Activated naive CD8-positive, alpha-beta T cell (primary cell): ENCODE measurements around the gene SUMO3.

Source experiments
- H3K27ac Mint-ChIP-seq: one replicate; pipeline ENCODE4 v1.8.0; 2021; ENCODE audit warnings: mixed read lengths
- H3K27me3 Mint-ChIP-seq: one replicate; pipeline ENCODE4 v1.8.0; 2021; ENCODE audit warnings: mixed read lengths
- H3K36me3 Mint-ChIP-seq: one replicate; pipeline ENCODE4 v1.8.0; 2021; ENCODE audit warnings: mixed read lengths
- H3K4me1 Mint-ChIP-seq: one replicate; pipeline ENCODE4 v1.8.0; 2021; ENCODE audit warnings: low read depth, mixed read lengths
- H3K4me3 Mint-ChIP-seq: one replicate; pipeline ENCODE4 v1.8.0; 2021; ENCODE audit warnings: mild to moderate bottlenecking, mixed read lengths
- H3K9me3 Mint-ChIP-seq: one replicate; pipeline ENCODE4 v1.8.0; 2021; ENCODE audit warnings: low read depth, mixed read lengths

The SUMO3 gene

DNA sequence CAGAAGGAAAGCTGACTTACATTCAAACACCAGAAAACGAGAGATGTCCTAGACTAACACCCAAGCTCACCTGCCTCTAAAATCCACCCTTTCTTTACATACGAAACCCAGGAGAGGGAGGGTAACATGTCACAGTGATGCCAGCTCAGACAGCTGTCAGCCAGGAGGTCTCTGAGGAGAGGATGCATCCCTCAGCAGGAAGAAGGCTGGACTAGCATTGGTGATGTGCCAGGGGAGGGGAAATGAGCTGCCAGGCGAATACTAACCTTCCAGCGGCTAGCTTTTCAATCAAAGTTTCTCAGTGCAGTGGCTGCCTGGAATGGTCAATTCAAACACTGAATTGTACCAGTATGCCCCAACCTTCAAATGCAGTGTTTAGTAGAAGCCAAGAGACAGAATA, 12.6 kb downstream of the SUMO3 start:
- Mint-ChIP-seq H3K27ac (no peak overlapping the region), H3K36me3 (peaks cover 10% of the 10 kb centered on the region), H3K4me1 (peaks cover 22% of the 10 kb centered on the region), H3K27me3 (no peaks in the 10 kb centered on the region), H3K4me3 (no peak overlapping the region), H3K9me3 (no peaks in the 10 kb centered on the region)

DNA sequence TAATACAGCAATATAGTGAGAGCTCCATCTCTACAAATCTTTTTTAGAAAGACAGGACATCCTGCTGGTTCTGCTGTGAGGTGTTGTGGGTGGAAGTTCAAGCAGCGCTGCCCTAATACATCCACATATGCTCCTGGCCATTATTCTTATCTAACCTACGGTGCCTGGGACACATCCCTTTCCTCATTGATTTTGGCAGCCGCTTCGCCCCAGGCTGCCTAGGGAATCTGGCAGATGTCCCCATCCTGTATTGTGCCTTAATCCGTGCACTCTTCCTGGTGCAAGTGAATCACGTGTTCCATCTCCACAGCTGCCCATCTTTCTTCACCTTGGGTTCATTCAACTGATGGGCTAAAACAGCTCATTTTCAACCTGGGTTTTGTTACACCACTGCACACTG, 13.1 kb downstream of the SUMO3 start:
- H3K27ac Mint-ChIP-seq, result no peak overlapping the region
- H3K36me3 Mint-ChIP-seq, result peaks cover 11% of the 10 kb centered on the region

DNA sequence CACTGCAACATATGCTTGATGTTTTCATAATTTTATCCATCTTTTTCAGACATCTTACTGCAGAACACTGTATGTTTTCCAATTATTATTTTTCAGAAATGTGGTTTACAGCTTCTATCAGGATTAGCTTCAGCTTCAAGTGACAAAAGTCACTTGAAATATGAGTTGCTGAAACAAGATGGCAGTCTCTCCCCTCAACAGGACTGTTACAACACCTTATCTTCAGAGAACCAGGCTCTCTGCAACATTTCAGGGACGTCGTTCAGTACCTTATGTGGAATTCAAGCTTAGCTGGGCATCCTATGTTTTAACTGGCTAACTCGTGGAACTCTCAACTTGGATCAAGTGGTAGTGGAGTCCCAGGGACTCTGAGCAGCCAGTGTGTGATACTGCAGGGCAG, 14.2 kb downstream of the SUMO3 start:
- no peaks in the 10 kb centered on the region for H3K9me3 Mint-ChIP-seq
- peaks cover 38% of the 10 kb centered on the region for H3K4me1 Mint-ChIP-seq
- peak overlapping the region; percentile 41 for H3K27ac Mint-ChIP-seq
- peak overlapping the region; percentile 94 for H3K4me3 Mint-ChIP-seq
- H3K36me3 Mint-ChIP-seq, result peaks cover 13% of the 10 kb centered on the region
- H3K27me3 Mint-ChIP-seq, result no peaks in the 10 kb centered on the region

More for the DNA sequence above, 13.1 kb downstream of the SUMO3 start:
- peaks cover 27% of the 10 kb centered on the region for H3K4me1 Mint-ChIP-seq
- no peaks in the 10 kb centered on the region for H3K27me3 Mint-ChIP-seq
- H3K4me3 Mint-ChIP-seq, result no peak overlapping the region
- no peaks in the 10 kb centered on the region for H3K9me3 Mint-ChIP-seq

DNA sequence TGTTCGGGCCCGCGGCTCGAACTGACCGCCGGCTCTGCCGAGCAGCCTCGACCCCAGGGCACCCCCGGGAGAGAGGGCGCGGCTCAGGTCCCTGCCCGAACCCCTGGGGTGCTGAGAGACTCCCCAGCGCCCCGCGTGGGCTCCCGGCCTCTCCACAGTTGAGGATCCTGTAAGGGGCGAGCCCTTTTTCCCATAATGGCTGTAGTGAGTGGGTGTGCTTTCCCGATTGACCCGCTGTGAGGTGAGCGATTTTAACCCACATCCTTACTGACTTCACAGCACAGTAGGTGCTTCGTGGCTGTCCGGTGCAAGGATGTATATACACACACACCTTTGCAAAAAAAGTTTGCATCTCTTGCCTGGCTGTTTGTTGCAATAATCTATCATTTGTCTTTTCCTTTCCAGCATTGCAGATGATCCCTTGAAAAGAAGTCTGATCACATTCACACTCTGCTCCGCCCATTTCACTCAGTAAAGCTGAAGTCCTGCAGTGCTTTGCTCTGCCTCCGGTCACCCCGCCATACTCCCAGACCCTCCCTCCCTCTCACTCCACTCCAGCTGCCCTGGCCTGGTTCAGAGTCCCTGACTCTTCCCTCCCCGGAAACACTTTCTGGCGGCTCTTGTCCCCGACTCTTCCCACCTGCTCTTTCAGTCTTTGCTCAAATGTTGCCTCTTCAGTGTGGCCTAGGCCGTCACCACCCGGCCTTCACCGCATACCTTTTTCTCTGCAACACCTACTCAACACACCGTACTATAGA, 15.3 kb downstream of the SUMO3 start:
- Mint-ChIP-seq H3K9me3 (no peaks in the 10 kb centered on the region), H3K36me3 (peaks cover 15% of the 10 kb centered on the region), H3K27ac (peak overlapping the region; percentile 91), H3K4me3 (peak overlapping the region; percentile 94), H3K27me3 (no peaks in the 10 kb centered on the region), H3K4me1 (peaks cover 47% of the 10 kb centered on the region)

DNA sequence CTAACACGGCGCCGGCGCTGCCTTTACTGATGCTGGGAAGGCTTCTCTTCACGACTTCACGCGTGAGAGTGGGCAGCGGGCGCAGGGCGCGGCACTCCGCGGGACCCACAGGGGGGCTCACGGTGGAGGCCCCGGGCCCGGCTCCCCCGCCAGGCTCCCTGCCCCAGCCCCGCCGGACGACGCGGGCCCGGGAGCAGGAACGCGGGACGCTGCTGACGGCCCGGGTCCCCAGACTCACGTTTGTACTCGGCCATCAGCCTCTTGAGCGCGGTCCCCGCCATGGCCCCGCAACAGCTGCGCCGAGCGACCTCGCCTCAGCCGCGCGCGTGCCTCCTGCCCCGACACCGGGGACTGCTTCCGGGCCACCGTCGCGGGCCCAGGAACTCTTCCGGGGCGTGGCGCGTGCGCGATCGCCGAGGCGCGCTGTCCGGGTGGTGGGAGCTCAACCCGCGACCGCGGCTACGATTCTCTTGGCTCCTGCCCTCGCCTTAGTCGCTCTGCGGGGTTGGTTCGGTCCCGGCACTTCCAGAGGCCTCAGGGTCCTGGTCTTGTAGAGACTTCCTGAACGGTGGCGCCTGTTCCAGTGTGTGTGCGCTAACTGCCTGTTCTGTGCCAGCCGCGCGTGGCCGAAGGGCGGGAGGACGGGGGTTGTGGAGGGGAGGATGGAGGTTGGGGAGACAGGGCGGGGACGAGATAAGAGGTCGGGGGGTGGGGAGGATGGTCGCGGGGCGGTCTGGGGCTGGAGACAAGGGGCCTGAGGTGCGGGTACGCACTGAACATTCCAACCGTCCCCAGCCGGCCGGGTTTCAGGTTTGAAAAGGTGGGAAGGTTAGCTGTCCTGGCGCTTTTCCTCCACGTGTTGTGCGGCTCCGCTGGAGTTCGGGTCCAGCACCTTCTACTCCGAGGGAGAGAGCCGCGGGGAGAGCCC, 16.1 kb downstream of the SUMO3 start, which contains the start of gene UBE2G2:
Gene UBE2G2 (minus strand): TSS at position 353 of the 928 bp plus-strand sequence. CDS start 72 bp downstream, at position 281.
- H3K9me3 Mint-ChIP-seq, result no peaks in the 10 kb centered on the region
- H3K27ac Mint-ChIP-seq, result peak within 1 kb of the TSS; percentile 97
- peaks cover 52% of the 10 kb centered on the region for H3K4me1 Mint-ChIP-seq
- peak within 1 kb of the TSS; percentile 100 for H3K4me3 Mint-ChIP-seq
- no peaks in the 10 kb centered on the region for H3K27me3 Mint-ChIP-seq
- peaks cover 19% of the 10 kb centered on the region for H3K36me3 Mint-ChIP-seq

DNA sequence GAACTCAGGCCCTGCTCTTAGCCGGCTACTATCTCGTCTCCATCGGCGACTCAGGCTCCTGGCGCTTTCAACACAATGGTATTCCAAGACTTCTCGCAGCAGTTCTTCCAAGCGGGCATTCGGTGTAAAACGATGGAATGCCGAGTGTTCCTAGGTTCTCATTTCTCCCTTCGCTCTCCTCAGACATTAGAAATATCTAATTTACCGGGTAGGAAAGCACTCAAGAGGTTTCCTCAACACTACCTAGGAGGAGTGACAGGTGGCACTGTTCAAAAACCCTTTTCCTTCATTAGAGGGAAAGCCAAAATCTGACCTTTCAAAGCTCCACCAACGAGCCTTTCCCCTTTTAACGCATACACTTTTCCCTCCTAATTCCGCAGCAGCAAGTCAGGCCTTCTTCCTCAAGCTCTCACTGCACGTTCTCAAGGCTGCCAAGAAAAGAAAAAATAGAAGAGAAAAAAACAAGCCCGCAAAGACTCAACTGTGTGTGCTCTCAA, 16.8 kb downstream of the SUMO3 start:
- H3K4me1 Mint-ChIP-seq, result peaks cover 59% of the 10 kb centered on the region
- peak overlapping the region; percentile 97 for H3K27ac Mint-ChIP-seq
- H3K36me3 Mint-ChIP-seq, result peaks cover 19% of the 10 kb centered on the region
- H3K4me3 Mint-ChIP-seq, result peak overlapping the region; percentile 100
- no peaks in the 10 kb centered on the region for H3K9me3 Mint-ChIP-seq
- H3K27me3 Mint-ChIP-seq, result no peaks in the 10 kb centered on the region

DNA sequence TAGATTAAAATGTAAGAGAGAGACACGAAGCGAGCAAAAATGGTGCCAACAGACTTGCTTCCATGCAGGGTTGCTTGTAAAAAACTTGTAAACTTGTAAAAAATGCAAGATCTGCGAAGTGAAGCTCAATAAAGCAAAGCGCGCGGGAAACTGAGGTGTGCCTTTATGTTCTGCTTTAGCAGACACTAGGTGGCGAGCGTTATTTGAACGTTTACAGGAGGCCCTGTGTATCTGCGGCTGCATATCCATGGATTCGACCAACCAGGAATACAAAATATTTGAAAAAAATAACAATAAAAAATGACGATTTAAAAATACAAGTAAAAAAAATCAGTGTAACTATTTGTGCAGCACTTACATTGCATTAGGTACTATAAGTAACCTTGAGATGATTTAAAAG, 17.8 kb downstream of the SUMO3 start:
- Mint-ChIP-seq H3K27me3 (no peaks in the 10 kb centered on the region), H3K4me1 (peaks cover 64% of the 10 kb centered on the region), H3K9me3 (no peaks in the 10 kb centered on the region), H3K27ac (peak overlapping the region; percentile 68), H3K4me3 (peak overlapping the region; percentile 100), H3K36me3 (peaks cover 19% of the 10 kb centered on the region)

DNA sequence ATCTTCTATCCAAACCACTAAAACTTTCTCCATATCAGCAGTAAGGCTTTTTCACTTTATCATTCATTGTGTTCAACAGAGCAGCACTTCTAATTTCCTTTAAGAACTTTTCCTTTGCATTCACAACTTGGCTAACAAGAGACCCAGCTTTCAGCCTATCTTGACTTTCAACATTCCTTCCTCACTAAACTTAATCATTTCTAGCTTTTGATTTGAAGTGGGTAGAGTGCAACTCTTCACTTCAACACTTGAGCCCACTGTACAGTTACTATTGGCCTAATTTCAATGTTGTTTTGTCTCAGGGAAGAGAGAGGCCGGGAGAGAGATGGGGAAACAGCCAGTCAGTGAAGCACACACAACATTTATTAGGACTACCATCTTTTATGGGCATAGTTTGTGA, 18.2 kb downstream of the SUMO3 start:
- peaks cover 19% of the 10 kb centered on the region for H3K36me3 Mint-ChIP-seq
- peak overlapping the region; percentile 68 for H3K27ac Mint-ChIP-seq

DNA sequence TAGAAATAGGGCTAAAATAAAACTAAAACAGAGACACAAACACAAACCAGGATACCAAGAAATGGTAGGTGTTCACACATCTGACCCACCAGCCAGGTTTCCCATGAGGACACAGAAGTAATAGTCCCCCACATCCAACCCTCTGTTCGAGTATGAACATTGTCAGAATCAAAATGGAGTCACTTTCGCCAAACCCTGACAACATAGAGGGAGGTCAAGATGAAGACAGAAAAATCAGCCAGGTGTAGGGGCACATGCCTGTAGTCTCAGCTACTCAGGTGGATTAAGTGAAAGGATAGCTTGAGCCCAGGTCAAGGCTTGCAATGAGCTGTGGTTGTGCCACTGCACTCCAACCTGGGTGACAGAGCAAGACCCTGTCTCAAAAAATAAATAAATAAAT, 20.1 kb downstream of the SUMO3 start:
- Mint-ChIP-seq H3K27ac (no peak overlapping the region), H3K4me1 (peaks cover 70% of the 10 kb centered on the region), H3K4me3 (no peak overlapping the region), H3K36me3 (peaks cover 14% of the 10 kb centered on the region), H3K9me3 (no peaks in the 10 kb centered on the region), H3K27me3 (no peaks in the 10 kb centered on the region)

More for the DNA sequence above, 18.2 kb downstream of the SUMO3 start:
- Mint-ChIP-seq H3K27me3 (no peaks in the 10 kb centered on the region), H3K4me1 (peaks cover 64% of the 10 kb centered on the region), H3K9me3 (no peaks in the 10 kb centered on the region), H3K4me3 (peak overlapping the region; percentile 100)

DNA sequence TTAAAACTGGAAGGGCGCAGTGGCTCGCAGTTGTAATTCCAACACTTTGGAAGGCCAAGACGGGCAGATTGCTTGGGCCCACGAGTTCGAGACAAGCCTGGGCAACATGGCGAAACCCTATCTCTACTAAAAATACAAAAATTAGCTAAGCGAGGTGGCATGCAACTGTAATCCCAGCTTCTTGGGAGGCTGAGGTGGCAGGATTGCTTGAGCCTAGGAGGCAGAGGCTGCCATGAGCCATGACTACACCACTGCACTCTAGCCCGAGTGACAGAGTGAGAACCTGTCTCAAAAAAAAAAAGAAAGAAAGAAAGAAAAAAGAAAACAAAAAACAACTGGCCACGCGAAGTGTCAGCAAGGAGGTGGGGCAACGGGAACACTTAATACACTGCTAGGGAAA, 22.5 kb downstream of the SUMO3 start:
- H3K27me3 Mint-ChIP-seq, result no peaks in the 10 kb centered on the region
- no peak overlapping the region for H3K27ac Mint-ChIP-seq
- H3K9me3 Mint-ChIP-seq, result no peaks in the 10 kb centered on the region
- no peak overlapping the region for H3K4me3 Mint-ChIP-seq
- H3K4me1 Mint-ChIP-seq, result peaks cover 76% of the 10 kb centered on the region
- peaks cover 13% of the 10 kb centered on the region for H3K36me3 Mint-ChIP-seq

DNA sequence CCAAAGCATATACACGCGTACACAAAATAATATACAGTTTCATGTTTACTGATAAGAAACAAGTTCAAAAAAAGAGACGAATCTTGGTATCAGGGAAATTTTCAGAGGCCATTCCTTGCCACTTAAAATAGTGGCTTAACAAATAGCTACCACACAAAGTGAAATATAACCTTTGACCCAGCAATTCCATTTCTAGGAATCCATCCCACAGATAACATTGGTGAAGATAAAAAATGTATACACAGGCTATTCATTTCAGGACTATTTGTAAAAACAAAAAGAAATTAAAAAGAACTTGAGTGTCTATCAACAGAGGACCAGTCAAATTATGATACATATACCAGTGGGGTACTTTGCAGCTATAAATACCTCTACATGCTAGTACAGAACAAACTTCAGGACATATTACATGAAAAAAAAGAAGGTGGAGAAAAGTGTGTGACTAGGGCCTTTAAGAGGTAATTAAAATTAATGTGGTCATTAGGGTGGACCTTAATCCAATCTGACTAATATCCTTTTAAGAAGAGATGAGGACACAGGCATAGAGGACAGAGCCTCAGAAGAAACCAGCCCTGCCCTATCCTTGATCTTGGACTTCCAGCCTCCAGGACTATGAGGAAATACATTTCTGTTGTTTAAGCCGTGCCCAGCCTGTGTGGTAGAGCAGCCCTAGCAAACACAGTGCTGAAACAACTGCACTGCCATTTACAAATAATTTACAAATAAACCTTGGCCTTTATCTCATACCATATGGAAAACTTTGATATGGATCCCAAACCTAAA, 24.1 kb downstream of the SUMO3 start:
- H3K4me1 Mint-ChIP-seq, result peaks cover 71% of the 10 kb centered on the region
- H3K4me3 Mint-ChIP-seq, result peak overlapping the region; percentile 9
- H3K36me3 Mint-ChIP-seq, result peaks cover 8% of the 10 kb centered on the region
- no peaks in the 10 kb centered on the region for H3K9me3 Mint-ChIP-seq
- H3K27ac Mint-ChIP-seq, result peak overlapping the region; percentile 43
- H3K27me3 Mint-ChIP-seq, result no peaks in the 10 kb centered on the region

DNA sequence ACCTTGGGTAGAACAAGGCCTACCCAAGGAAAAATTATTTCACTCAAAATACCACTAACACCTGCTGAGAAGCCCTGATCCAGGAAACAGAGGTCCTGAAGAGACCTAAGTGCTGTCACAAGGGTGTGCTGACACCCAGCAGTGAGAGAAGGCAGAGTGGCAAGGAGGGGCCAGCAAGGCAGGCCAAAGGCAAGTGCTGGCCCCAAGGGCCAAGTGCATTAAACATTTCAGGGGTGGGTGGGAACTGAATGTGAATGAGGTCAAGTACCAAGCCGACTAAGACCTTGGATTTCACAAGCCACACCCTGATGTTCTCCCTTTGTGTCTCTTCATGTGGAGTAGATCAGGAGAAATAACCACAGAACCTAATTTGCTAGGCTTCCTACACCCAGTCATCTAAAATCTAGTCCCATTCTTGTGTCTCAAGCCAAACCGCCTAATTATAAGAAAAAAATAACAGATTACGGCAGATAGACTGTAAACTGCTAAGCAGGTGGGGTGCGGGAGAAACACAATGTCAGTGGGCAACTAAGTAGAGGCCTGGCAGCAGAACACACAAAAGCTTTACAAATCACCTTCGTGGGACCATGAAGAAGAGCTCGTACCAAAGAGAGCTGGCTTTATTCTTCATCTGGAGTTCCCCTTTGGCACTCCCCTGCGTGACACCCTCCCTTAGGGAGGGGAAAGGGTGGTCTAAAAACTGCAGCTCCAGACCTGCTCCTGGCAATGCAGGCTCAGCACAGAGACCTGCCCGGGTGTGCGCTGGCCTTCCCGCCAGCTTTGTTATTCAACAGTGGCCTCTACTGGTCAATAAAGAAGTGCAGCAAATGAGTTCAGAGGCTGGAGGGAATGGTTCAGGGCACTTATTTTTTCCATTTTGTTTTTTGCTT, 24.9 kb downstream of the SUMO3 start:
- peaks cover 6% of the 10 kb centered on the region for H3K36me3 Mint-ChIP-seq
- no peaks in the 10 kb centered on the region for H3K27me3 Mint-ChIP-seq
- H3K4me1 Mint-ChIP-seq, result peaks cover 66% of the 10 kb centered on the region
- no peaks in the 10 kb centered on the region for H3K9me3 Mint-ChIP-seq
- H3K27ac Mint-ChIP-seq, result peak overlapping the region; percentile 46
- H3K4me3 Mint-ChIP-seq, result peak overlapping the region; percentile 9

DNA sequence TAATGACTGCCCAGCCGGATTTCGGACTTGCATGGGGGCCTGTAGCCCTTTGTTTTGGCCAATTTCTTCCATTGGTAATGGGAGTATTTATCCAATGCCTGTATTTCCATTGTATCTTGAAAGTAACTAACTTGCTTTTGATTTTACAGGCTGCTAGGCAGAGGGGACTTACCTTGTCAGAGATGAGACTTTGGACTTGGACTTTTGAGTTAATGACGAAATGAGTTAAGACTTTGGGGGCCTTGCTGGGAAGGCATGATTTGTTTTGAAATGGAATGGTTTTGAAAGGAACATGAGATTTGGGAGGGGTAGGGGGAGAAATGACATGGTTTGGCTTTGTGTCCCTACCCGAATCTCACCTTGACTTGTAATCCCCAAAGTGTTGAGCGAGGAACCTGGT, 25.9 kb downstream of the SUMO3 start:
- Mint-ChIP-seq H3K4me1 (peaks cover 60% of the 10 kb centered on the region), H3K27ac (no peak overlapping the region)

DNA sequence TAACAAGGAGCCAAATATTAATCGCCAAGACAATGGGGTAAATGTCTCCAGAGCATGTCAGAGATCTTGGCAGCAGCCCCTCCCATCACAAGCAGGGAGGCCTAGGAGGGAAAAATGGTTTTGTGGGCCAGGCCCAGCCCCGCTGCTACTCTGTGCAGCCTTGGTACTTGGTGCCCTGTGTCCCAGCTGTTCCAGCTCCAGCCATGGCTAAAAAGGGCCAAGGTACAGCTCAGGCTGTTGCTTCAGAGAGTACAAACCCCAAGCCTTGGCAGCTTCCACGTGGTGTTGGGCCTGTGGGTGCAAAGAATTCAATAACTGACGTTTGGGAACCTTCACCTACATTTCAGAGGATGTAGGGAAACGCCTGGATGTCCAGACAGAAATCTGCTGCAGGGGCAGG, 26.6 kb downstream of the SUMO3 start:
- no peak overlapping the region for H3K27ac Mint-ChIP-seq
- peaks cover 56% of the 10 kb centered on the region for H3K4me1 Mint-ChIP-seq
- H3K27me3 Mint-ChIP-seq, result no peaks in the 10 kb centered on the region
- no peaks in the 10 kb centered on the region for H3K9me3 Mint-ChIP-seq
- peaks cover 2% of the 10 kb centered on the region for H3K36me3 Mint-ChIP-seq
- H3K4me3 Mint-ChIP-seq, result no peak overlapping the region

More for the DNA sequence above, 25.9 kb downstream of the SUMO3 start:
- Mint-ChIP-seq H3K4me3 (no peak overlapping the region), H3K27me3 (no peaks in the 10 kb centered on the region), H3K9me3 (no peaks in the 10 kb centered on the region), H3K36me3 (peaks cover 5% of the 10 kb centered on the region)
